ENCODE results near the gene KNTC1.

KNTC1 gene

GRCh38 chr12:122527478-122527944, 462 bp downstream of the KNTC1 start:
- H3K4me2 ChIP-seq: peak overlapping the region; percentile 82
- no peak for TF ChIP-seq CTCF (conservative IDR thresholded peaks at IDR 0.05; ENCODE audit: low read depth, low read length)
- H4K20me1 ChIP-seq (ENCODE audit: insufficient read depth): 0 out of 2 replicates have a peak, but pooled peaks cover 8% of the 10 kb centered on the region
- peaks cover 33% of the 10 kb centered on the region for H3K4me1 ChIP-seq (ENCODE audit: low read depth, poor library complexity, severe bottlenecking)
- H3K79me2 ChIP-seq (ENCODE audit: insufficient read depth, low read depth): peaks cover 78% of the 10 kb centered on the region
- no peaks in the 10 kb centered on the region for H3K36me3 ChIP-seq (ENCODE audit: insufficient read depth)
- peak overlapping the region; percentile 100 for H3K27ac ChIP-seq
- no peaks in the 10 kb centered on the region for H3K27me3 ChIP-seq (ENCODE audit: insufficient read depth, low read depth)
- H2AFZ ChIP-seq (ENCODE audit: low read depth): peak overlapping the region; percentile 34
- H3K4me3 ChIP-seq (IDR thresholded peaks at IDR 0.05; ENCODE audit: insufficient read depth, low read depth, low read length): no peak overlapping the region
- peak overlapping the region; percentile 100; the same call in 1 of the 2 replicates for H3K9ac ChIP-seq

- H3K27ac ChIP-seq: no peak overlapping the region
Observed at GRCh38 chr12:122528582-122528981, 1.5 kb downstream of the KNTC1 start.

GRCh38 chr12:122528992-122529391, 1.9 kb downstream of the KNTC1 start:
- peaks cover 64% of the 10 kb centered on the region for H3K79me2 ChIP-seq (ENCODE audit: insufficient read depth, low read depth)
- no peak overlapping the region for H3K9ac ChIP-seq
- no peak overlapping the region for H3K4me3 ChIP-seq (IDR thresholded peaks at IDR 0.05; ENCODE audit: insufficient read depth, low read depth, low read length)
- no peaks in the 10 kb centered on the region for H3K36me3 ChIP-seq (ENCODE audit: insufficient read depth)
- H3K27me3 ChIP-seq (ENCODE audit: insufficient read depth, low read depth): no peaks in the 10 kb centered on the region
- TF ChIP-seq CTCF (conservative IDR thresholded peaks at IDR 0.05; ENCODE audit: low read depth, low read length): no peak
- H3K27ac ChIP-seq: no peak overlapping the region
- no peak overlapping the region for H3K4me2 ChIP-seq
- no peak overlapping the region for H2AFZ ChIP-seq (ENCODE audit: low read depth)
- peaks cover 19% of the 10 kb centered on the region for H3K4me1 ChIP-seq (ENCODE audit: low read depth, poor library complexity, severe bottlenecking)
- H4K20me1 ChIP-seq (ENCODE audit: insufficient read depth): no peaks in the 10 kb centered on the region

More at GRCh38 chr12:122528582-122528981, 1.5 kb downstream of the KNTC1 start:
- H2AFZ ChIP-seq (ENCODE audit: low read depth): no peak overlapping the region
- H3K79me2 ChIP-seq (ENCODE audit: insufficient read depth, low read depth): peaks cover 68% of the 10 kb centered on the region
- no peaks in the 10 kb centered on the region for H3K27me3 ChIP-seq (ENCODE audit: insufficient read depth, low read depth)
- no peaks in the 10 kb centered on the region for H3K36me3 ChIP-seq (ENCODE audit: insufficient read depth)
- H4K20me1 ChIP-seq (ENCODE audit: insufficient read depth): 0 out of 2 replicates have a peak, but pooled peaks cover 1% of the 10 kb centered on the region
- H3K9ac ChIP-seq: no peak overlapping the region; the same call in 1 of the 2 replicates
- peaks cover 23% of the 10 kb centered on the region for H3K4me1 ChIP-seq (ENCODE audit: low read depth, poor library complexity, severe bottlenecking)
- H3K4me3 ChIP-seq (IDR thresholded peaks at IDR 0.05; ENCODE audit: insufficient read depth, low read depth, low read length): no peak overlapping the region
- H3K4me2 ChIP-seq: peak overlapping the region; percentile 82; the same call in 1 of the 2 replicates
- no peak for TF ChIP-seq CTCF (conservative IDR thresholded peaks at IDR 0.05; ENCODE audit: low read depth, low read length)

- no peak overlapping the region for H3K4me2 ChIP-seq
- H3K4me1 ChIP-seq (ENCODE audit: low read depth, poor library complexity, severe bottlenecking): no peaks in the 10 kb centered on the region
- no peaks in the 10 kb centered on the region for H3K27me3 ChIP-seq (ENCODE audit: insufficient read depth, low read depth)
- no peak for TF ChIP-seq CTCF (conservative IDR thresholded peaks at IDR 0.05; ENCODE audit: low read depth, low read length)
- H3K4me3 ChIP-seq (IDR thresholded peaks at IDR 0.05; ENCODE audit: insufficient read depth, low read depth, low read length): no peak overlapping the region
- no peak overlapping the region for H3K27ac ChIP-seq
- peaks cover 22% of the 10 kb centered on the region for H3K79me2 ChIP-seq (ENCODE audit: insufficient read depth, low read depth)
- no peak overlapping the region for H3K9ac ChIP-seq
- no peaks in the 10 kb centered on the region for H3K36me3 ChIP-seq (ENCODE audit: insufficient read depth)
- no peak overlapping the region for H2AFZ ChIP-seq (ENCODE audit: low read depth)
- H4K20me1 ChIP-seq (ENCODE audit: insufficient read depth): no peaks in the 10 kb centered on the region
Observed at GRCh38 chr12:122533856-122534255, 6.8 kb downstream of the KNTC1 start.

Data from KMS-11 (cell line).